CD4-positive, alpha-beta T cell treated with Interleukin-1 beta for 1 hour (primary cell): ENCODE measurements around the gene WWOX.

Experiments
- DNase-seq, 2 donors: peaks; one replicate each; pipeline ENCODE4 v3.0.0-alpha.2; 2020 to 2022

WWOX gene

GRCh38 chr16:78894886-78895285, 795.4 kb downstream of the WWOX start:
- DNase-seq = peak; percentile 22 to 64

GRCh38 chr16:78895681-78896080, 796.2 kb downstream of the WWOX start:
- no peak for DNase-seq

- DNase-seq = peak; percentile 36 to 64
Measured at GRCh38 chr16:78896280-78896679, 796.8 kb downstream of the WWOX start.

GRCh38 chr16:78897299-78897698, 797.8 kb downstream of the WWOX start:
- DNase-seq = no peak

GRCh38 chr16:78900044-78900811, 800.8 kb downstream of the WWOX start:
- DNase-seq = no peak

GRCh38 chr16:78900966-78901365, 801.5 kb downstream of the WWOX start:
- no peak for DNase-seq

- no peak for DNase-seq
Measured at GRCh38 chr16:78902321-78902720, 802.9 kb downstream of the WWOX start.

GRCh38 chr16:78903237-78903636, 803.8 kb downstream of the WWOX start:
- no peak for DNase-seq

GRCh38 chr16:78903843-78904242, 804.4 kb downstream of the WWOX start:
- no peak for DNase-seq

- DNase-seq = no peak
Measured at GRCh38 chr16:78906135-78906534, 806.7 kb downstream of the WWOX start.

GRCh38 chr16:78909226-78909625, 809.8 kb downstream of the WWOX start:
- no peak for DNase-seq

GRCh38 chr16:78915811-78916345, 816.4 kb downstream of the WWOX start:
- DNase-seq = no peak

- DNase-seq = no peak
Measured at GRCh38 chr16:78916928-78917545, 817.6 kb downstream of the WWOX start.

- DNase-seq = no peak
Measured at GRCh38 chr16:78918805-78919305, 819.4 kb downstream of the WWOX start.

GRCh38 chr16:78919852-78920251, 820.4 kb downstream of the WWOX start:
- DNase-seq = no peak

GRCh38 chr16:78920621-78921020, 821.2 kb downstream of the WWOX start:
- no peak for DNase-seq

GRCh38 chr16:78925083-78925767, 825.8 kb downstream of the WWOX start:
- DNase-seq = peak; percentile 20 to 32

- DNase-seq = no peak
Measured at GRCh38 chr16:78926723-78927210, 827.3 kb downstream of the WWOX start.

- no peak for DNase-seq
Measured at GRCh38 chr16:78927766-78928165, 828.3 kb downstream of the WWOX start.

GRCh38 chr16:78929841-78930240, 830.4 kb downstream of the WWOX start:
- no peak for DNase-seq

- DNase-seq = no peak
Measured at GRCh38 chr16:78930561-78930960, 831.1 kb downstream of the WWOX start.

GRCh38 chr16:78931267-78931666, 831.8 kb downstream of the WWOX start:
- DNase-seq = no peak

GRCh38 chr16:78931678-78932077, 832.2 kb downstream of the WWOX start:
- DNase-seq = no peak
